Measurements from ENCODE around the gene HARBI1.

GRCh38 chr11:46582588-46582987, 34.4 kb downstream of the HARBI1 start:
- TF ChIP-seq EZH2 (IDR thresholded peaks at IDR 0.05) (no peak), FOXP2 (optimal IDR thresholded peaks at IDR 0.05; ENCODE audit: control extremely low read depth, extremely low read length, insufficient read depth) (no peak)
